ENCODE results near the gene HYAL3. TPM values are rescaled to one million over a fixed set of nuclear protein-coding genes. Genes with fewer than 3 reads are reported as not detected.

HYAL3 gene
- total and polyA plus RNA-seq, 2 of the 13 experiments (the other 11 are each of a cell fraction or from before 2014, with no cell fraction given), result 5.5 to 10.4 TPM

DNA sequence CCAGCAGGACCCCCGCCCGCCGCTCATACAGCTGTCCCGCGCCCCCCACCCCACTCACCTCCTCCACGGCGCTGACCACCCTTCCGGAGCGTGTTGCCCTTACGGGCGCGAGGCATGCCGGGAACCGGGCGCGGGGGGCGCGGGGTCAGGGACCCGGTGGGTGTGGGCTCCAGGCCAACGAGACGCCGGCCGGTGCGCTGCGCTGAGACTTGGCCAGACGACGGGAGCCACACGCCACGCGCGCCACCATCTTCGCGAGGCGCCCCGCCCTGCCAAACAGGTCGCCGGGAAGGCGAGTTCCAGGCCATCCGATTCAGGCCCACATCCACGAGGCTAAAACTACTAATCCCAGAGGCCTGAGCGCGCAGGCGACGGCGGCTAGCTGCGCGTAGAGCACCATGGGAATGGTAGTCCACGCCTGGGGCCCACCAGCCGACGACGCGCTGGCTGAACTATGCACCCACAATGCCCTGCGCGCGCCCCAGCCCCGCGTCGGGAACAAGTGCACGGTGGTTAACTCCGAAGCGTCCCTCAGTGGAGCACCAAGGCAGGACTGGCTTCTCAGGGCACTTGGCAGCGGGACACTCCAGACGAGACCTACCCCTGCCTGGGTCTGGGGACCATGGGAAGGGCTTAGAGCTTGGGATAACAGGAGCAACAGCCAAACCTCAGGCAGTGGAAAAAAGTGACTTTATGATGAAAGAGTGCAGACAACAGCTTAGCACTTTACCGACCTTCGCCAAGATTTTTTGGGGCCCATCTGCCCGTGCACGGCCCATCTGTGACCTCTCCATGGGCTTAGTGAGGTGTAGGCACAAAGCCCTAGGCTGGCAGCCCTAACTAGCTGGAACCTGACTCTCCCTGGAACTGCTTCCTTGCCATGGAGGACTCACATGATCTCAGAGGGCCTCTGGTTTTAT is 6.8 kb downstream of the HYAL3 start, which contains the start of gene IFRD2 (continued):
- TF ChIP-seq ZBTB20 (CRISPR knock-in tag; IDR thresholded peaks at IDR 0.05; ENCODE audit: borderline replicate concordance, low read depth) (peak; percentile 71), CC2D1A (CRISPR knock-in tag; IDR thresholded peaks at IDR 0.05) (no peak), RAD21 (CRISPR knock-in tag; IDR thresholded peaks at IDR 0.05) (peak; percentile 31; the same call in 1 of the 2 replicates), MBD4 (IDR thresholded peaks at IDR 0.05; ENCODE audit: borderline replicate concordance, low read length) (no peak), SNAI1 (CRISPR knock-in tag; IDR thresholded peaks at IDR 0.05; ENCODE audit: borderline replicate concordance) (no peak), ZSCAN29 (CRISPR knock-in tag; conservative IDR thresholded peaks at IDR 0.05) (no peak; the same call in 1 of the 2 replicates), SATB2 (CRISPR knock-in tag; IDR thresholded peaks at IDR 0.05) (no peak), KAT8 (CRISPR knock-in tag; IDR thresholded peaks at IDR 0.05) (peak; percentile 81), CEBPB (IDR thresholded peaks at IDR 0.05; ENCODE audit: borderline replicate concordance, low read depth, low read length) (no peak), ZNF552 (CRISPR knock-in tag; IDR thresholded peaks at IDR 0.05; ENCODE audit: borderline replicate concordance) (peak; percentile 66; the same call in 1 of the 2 replicates), KLF12 (CRISPR knock-in tag; IDR thresholded peaks at IDR 0.05; ENCODE audit: borderline replicate concordance) (peak; percentile 95; the same call in 1 of the 2 replicates)
- TF ChIP-seq, protein P1, sequence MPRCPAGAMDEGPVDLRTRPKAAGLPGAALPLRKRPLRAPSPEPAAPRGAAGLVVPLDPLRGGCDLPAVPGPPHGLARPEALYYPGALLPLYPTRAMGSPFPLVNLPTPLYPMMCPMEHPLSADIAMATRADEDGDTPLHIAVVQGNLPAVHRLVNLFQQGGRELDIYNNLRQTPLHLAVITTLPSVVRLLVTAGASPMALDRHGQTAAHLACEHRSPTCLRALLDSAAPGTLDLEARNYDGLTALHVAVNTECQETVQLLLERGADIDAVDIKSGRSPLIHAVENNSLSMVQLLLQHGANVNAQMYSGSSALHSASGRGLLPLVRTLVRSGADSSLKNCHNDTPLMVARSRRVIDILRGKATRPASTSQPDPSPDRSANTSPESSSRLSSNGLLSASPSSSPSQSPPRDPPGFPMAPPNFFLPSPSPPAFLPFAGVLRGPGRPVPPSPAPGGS (CRISPR knock-in tag; IDR thresholded peaks at IDR 0.05), result peak; percentile 76; the same call in 1 of the 2 replicates
- TF ChIP-seq, protein P2, sequence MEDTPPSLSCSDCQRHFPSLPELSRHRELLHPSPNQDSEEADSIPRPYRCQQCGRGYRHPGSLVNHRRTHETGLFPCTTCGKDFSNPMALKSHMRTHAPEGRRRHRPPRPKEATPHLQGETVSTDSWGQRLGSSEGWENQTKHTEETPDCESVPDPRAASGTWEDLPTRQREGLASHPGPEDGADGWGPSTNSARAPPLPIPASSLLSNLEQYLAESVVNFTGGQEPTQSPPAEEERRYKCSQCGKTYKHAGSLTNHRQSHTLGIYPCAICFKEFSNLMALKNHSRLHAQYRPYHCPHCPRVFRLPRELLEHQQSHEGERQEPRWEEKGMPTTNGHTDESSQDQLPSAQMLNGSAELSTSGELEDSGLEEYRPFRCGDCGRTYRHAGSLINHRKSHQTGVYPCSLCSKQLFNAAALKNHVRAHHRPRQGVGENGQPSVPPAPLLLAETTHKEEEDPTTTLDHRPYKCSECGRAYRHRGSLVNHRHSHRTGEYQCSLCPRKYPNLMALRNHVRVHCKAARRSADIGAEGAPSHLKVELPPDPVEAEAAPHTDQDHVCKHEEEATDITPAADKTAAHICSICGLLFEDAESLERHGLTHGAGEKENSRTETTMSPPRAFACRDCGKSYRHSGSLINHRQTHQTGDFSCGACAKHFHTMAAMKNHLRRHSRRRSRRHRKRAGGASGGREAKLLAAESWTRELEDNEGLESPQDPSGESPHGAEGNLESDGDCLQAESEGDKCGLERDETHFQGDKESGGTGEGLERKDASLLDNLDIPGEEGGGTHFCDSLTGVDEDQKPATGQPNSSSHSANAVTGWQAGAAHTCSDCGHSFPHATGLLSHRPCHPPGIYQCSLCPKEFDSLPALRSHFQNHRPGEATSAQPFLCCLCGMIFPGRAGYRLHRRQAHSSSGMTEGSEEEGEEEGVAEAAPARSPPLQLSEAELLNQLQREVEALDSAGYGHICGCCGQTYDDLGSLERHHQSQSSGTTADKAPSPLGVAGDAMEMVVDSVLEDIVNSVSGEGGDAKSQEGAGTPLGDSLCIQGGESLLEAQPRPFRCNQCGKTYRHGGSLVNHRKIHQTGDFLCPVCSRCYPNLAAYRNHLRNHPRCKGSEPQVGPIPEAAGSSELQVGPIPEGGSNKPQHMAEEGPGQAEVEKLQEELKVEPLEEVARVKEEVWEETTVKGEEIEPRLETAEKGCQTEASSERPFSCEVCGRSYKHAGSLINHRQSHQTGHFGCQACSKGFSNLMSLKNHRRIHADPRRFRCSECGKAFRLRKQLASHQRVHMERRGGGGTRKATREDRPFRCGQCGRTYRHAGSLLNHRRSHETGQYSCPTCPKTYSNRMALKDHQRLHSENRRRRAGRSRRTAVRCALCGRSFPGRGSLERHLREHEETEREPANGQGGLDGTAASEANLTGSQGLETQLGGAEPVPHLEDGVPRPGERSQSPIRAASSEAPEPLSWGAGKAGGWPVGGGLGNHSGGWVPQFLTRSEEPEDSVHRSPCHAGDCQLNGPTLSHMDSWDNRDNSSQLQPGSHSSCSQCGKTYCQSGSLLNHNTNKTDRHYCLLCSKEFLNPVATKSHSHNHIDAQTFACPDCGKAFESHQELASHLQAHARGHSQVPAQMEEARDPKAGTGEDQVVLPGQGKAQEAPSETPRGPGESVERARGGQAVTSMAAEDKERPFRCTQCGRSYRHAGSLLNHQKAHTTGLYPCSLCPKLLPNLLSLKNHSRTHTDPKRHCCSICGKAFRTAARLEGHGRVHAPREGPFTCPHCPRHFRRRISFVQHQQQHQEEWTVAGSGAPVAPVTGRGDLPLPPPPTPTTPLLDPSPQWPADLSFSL (CRISPR knock-in tag; IDR thresholded peaks at IDR 0.05), result no peak
